TTC549 (cell line): Measurements from ENCODE around the gene RASSF10.

Source experiments
- FAIRE-seq: peaks from 2 replicates; lab custom pipeline; 2012; peaks lifted over from hg19 to GRCh38; lab: Jason Lieb, UNC

The RASSF10 gene

GRCh38 chr11:12994476-12994875 is 14.6 kb upstream of the RASSF10 start:
- no peak for FAIRE-seq

GRCh38 chr11:12995188-12995587 is 13.9 kb upstream of the RASSF10 start:
- no peak for FAIRE-seq

GRCh38 chr11:12995823-12996222 is 13.3 kb upstream of the RASSF10 start:
- FAIRE-seq, result no peak

- FAIRE-seq, result no peak
These were observed 11.9 kb upstream of the RASSF10 start for GRCh38 chr11:12997168-12997567.

GRCh38 chr11:12998336-12998735 is 10.8 kb upstream of the RASSF10 start:
- FAIRE-seq, result no peak

GRCh38 chr11:12999597-12999996 is 9.5 kb upstream of the RASSF10 start:
- no peak for FAIRE-seq

- no peak for FAIRE-seq
These were observed 9.0 kb upstream of the RASSF10 start for GRCh38 chr11:13000116-13000515.

- FAIRE-seq, result no peak
These were observed 8.4 kb upstream of the RASSF10 start for GRCh38 chr11:13000721-13001120.

GRCh38 chr11:13003736-13004493 is 5.2 kb upstream of the RASSF10 start:
- FAIRE-seq, result no peak

GRCh38 chr11:13007182-13008060 is 1.7 kb upstream of the RASSF10 start:
- FAIRE-seq, result no peak

- no peak for FAIRE-seq
These were observed 1.1 kb upstream of the RASSF10 start for GRCh38 chr11:13008061-13008435.

GRCh38 chr11:13009476-13009920 is 382 bp downstream of the RASSF10 start:
- FAIRE-seq, result no peak

- no peak for FAIRE-seq
These were observed 1.0 kb downstream of the RASSF10 start for GRCh38 chr11:13009921-13010748.

- no peak for FAIRE-seq
These were observed 1.8 kb downstream of the RASSF10 start for GRCh38 chr11:13010749-13011465.

GRCh38 chr11:13011466-13012055 is 2.4 kb downstream of the RASSF10 start:
- FAIRE-seq, result no peak

- FAIRE-seq, result no peak
These were observed 3.0 kb downstream of the RASSF10 start for GRCh38 chr11:13012056-13012661.

GRCh38 chr11:13013054-13013488 is 4.0 kb downstream of the RASSF10 start:
- no peak for FAIRE-seq

GRCh38 chr11:13015753-13016152 is 6.6 kb downstream of the RASSF10 start:
- FAIRE-seq, result no peak

- FAIRE-seq, result no peak
These were observed 7.3 kb downstream of the RASSF10 start for GRCh38 chr11:13016415-13016814.

- no peak for FAIRE-seq
These were observed 10.2 kb downstream of the RASSF10 start for GRCh38 chr11:13019313-13019712.

- no peak for FAIRE-seq
These were observed 14.3 kb downstream of the RASSF10 start for GRCh38 chr11:13023423-13023822.
